Nucleus accumbens (tissue), 56 donors: ENCODE results near the gene IL22RA1.

Experiments
- DNase-seq, 56 donors: peaks; one replicate each; lab custom pipeline; 2025; lab: John Stamatoyannopoulos, UW

IL22RA1 gene

GRCh38 chr1:24168245-24168644, 25.3 kb upstream of the IL22RA1 start:
- DNase-seq = no peak

- no peak for DNase-seq
Measured at GRCh38 chr1:24167008-24167407, 24.1 kb upstream of the IL22RA1 start.

GRCh38 chr1:24165500-24165899, 22.6 kb upstream of the IL22RA1 start:
- DNase-seq = no peak

- no peak for DNase-seq
Measured at GRCh38 chr1:24164004-24164403, 21.1 kb upstream of the IL22RA1 start.

GRCh38 chr1:24162201-24162600, 19.3 kb upstream of the IL22RA1 start:
- DNase-seq = no peak

GRCh38 chr1:24161270-24161669, 18.3 kb upstream of the IL22RA1 start:
- no peak for DNase-seq

- DNase-seq = no peak
Measured at GRCh38 chr1:24159366-24159765, 16.4 kb upstream of the IL22RA1 start.

- no peak for DNase-seq
Measured at GRCh38 chr1:24157918-24158481, 15.1 kb upstream of the IL22RA1 start.

GRCh38 chr1:24156542-24157260, 13.8 kb upstream of the IL22RA1 start:
- DNase-seq = no peak

GRCh38 chr1:24155011-24155782, 12.3 kb upstream of the IL22RA1 start:
- DNase-seq = no peak

- DNase-seq = no peak
Measured at GRCh38 chr1:24154215-24154614, 11.3 kb upstream of the IL22RA1 start.

GRCh38 chr1:24152631-24153494, 9.9 kb upstream of the IL22RA1 start:
- DNase-seq = no peak

GRCh38 chr1:24151175-24151533, 8.2 kb upstream of the IL22RA1 start:
- DNase-seq = peak in 9 of 56 donors; percentile 8 to 46 (median 20)

- peak in 54 of 56 donors; percentile 8 to 87 (median 58) for DNase-seq
Measured at GRCh38 chr1:24150234-24151174, 7.6 kb upstream of the IL22RA1 start.

GRCh38 chr1:24149866-24150233, 6.9 kb upstream of the IL22RA1 start:
- peak in 30 of 56 donors; percentile 2 to 78 (median 30) for DNase-seq

- no peak for DNase-seq
Measured at GRCh38 chr1:24147816-24148215, 4.9 kb upstream of the IL22RA1 start.

- DNase-seq = no peak
Measured at GRCh38 chr1:24147194-24147593, 4.3 kb upstream of the IL22RA1 start.

GRCh38 chr1:24141311-24141997, 1.5 kb downstream of the IL22RA1 start:
- DNase-seq = no peak

GRCh38 chr1:24140741-24141181, 2.2 kb downstream of the IL22RA1 start:
- no peak for DNase-seq
